Activated naive CD8-positive, alpha-beta T cell treated with anti-CD3 and anti-CD28 coated beads for 36 hours (primary cell): ENCODE data around the gene PGAM5. TPM values are rescaled to one million over a fixed set of nuclear protein-coding genes. Genes with fewer than 3 reads are reported as not detected.
"Not testable (repeated sequence)": the region's sequence is repeated elsewhere in the genome, so short reads cannot be mapped to it uniquely, and the experiment has no call there.

Experiments used
- DNase-seq: peaks from one replicate; pipeline ENCODE4 v3.0.0; 2021
- H3K27ac Mint-ChIP-seq: one replicate; pipeline ENCODE4 v1.8.0; 2022; ENCODE audit warnings: mild to moderate bottlenecking, moderate library complexity, mixed read lengths
- H3K27me3 Mint-ChIP-seq: one replicate; pipeline ENCODE4 v1.8.0; 2022; ENCODE audit warnings: mild to moderate bottlenecking, mixed read lengths
- H3K36me3 Mint-ChIP-seq: one replicate; pipeline ENCODE4 v1.8.0; 2021; ENCODE audit warnings: mild to moderate bottlenecking, mixed read lengths
- H3K4me1 Mint-ChIP-seq: one replicate; pipeline ENCODE4 v1.8.0; 2021; ENCODE audit warnings: mixed read lengths
- H3K4me3 Mint-ChIP-seq: one replicate; pipeline ENCODE4 v1.8.0; 2022; ENCODE audit warnings: mild to moderate bottlenecking, moderate library complexity, mixed read lengths
- H3K9me3 Mint-ChIP-seq: one replicate; pipeline ENCODE4 v1.8.0; 2022; ENCODE audit warnings: mixed read lengths
- total RNA-seq, 2 experiments: library from RNA; stranded (reverse); gene quantifications; one replicate each; pipeline ENCODE4 v1.2.3, GENCODE V29; 2021

Gene PGAM5
- total RNA-seq, 2 experiments from 2014 or later = 102 to 105 TPM

GRCh38 chr12:132675757-132676432 lies 34.7 kb upstream of the PGAM5 start:
- no peaks in the 10 kb centered on the region for H3K27me3 Mint-ChIP-seq
- peaks cover 40% of the 10 kb centered on the region for H3K36me3 Mint-ChIP-seq
- no peak overlapping the region for H3K4me3 Mint-ChIP-seq
- no peaks in the 10 kb centered on the region for H3K9me3 Mint-ChIP-seq
- DNase-seq = no peak
- no peak overlapping the region for H3K27ac Mint-ChIP-seq
- no peaks in the 10 kb centered on the region for H3K4me1 Mint-ChIP-seq

DNA sequence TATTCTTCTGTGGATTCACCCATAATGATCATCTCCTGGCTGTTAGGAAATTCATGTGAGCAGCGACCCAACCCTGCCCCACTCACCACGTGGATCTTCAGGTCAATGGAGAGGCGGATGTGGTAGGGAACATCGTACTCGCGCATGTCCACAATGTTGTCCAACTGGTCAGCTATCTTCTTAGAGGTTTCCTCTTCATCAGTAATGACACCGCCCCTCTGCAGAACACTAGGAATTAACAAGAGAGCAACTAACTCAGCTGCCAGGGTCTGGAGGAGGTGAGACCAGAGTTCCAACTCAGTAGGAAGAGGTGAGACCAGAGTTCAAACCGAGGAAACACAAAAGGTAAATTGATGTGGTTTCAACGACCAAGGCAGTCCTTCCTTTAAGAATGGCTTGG lies 33.1 kb upstream of the PGAM5 start:
- H3K4me1 Mint-ChIP-seq = no peaks in the 10 kb centered on the region
- H3K36me3 Mint-ChIP-seq = peaks cover 35% of the 10 kb centered on the region
- H3K4me3 Mint-ChIP-seq = no peak overlapping the region
- H3K9me3 Mint-ChIP-seq = no peaks in the 10 kb centered on the region
- H3K27ac Mint-ChIP-seq = no peak overlapping the region
- DNase-seq = no peak
- no peaks in the 10 kb centered on the region for H3K27me3 Mint-ChIP-seq

DNA sequence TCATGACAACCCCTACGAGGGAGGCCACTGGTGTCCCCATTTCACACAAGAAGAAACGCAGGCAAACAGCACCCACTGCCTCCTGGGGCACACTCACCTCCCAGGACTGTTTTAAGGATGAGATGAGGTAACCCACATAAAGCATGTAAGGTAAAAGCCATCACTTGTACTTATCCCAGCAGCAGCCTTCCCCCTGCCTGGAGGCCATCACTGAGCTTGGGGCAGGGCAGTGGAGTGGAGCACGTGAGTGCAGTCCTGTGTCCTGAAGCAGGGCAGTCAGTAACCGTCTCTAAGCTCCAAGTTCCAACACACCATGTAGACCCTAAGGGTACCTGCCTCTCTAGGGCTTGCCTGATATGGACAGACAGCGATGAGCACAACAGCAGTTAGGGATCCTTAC lies 25.2 kb upstream of the PGAM5 start:
- peaks cover 17% of the 10 kb centered on the region for H3K4me1 Mint-ChIP-seq

DNA sequence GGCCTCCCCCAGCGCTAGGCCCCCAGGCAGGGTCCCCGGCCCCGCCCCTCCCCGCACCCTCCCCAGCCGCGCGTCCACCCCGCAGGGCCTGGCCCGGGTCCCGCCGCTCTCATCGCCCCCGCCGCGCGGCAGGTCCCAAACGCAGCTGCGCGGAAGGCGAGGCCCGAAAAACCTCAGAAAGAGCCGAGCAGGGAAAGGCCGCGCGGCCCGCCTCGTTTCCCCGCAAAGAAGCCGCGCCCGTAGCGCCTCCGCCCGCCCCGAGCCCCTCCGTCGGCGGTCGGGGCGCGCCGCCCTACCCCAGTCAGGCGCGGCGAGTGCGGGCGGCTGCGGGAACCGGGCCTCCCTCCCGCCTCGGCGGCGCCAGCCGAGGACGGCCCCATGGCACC lies 23.8 kb upstream of the PGAM5 start:
- peak overlapping the region; percentile 25 for H3K27ac Mint-ChIP-seq
- peaks cover 23% of the 10 kb centered on the region for H3K36me3 Mint-ChIP-seq
- peak overlapping the region; percentile 80 for H3K4me3 Mint-ChIP-seq
- peaks cover 17% of the 10 kb centered on the region for H3K4me1 Mint-ChIP-seq
- no peak for DNase-seq
- H3K27me3 Mint-ChIP-seq = no peaks in the 10 kb centered on the region
- no peaks in the 10 kb centered on the region for H3K9me3 Mint-ChIP-seq

More for the DNA sequence above, 25.2 kb upstream of the PGAM5 start:
- H3K27ac Mint-ChIP-seq = peak overlapping the region; percentile 34
- H3K27me3 Mint-ChIP-seq = no peaks in the 10 kb centered on the region
- H3K36me3 Mint-ChIP-seq = peaks cover 22% of the 10 kb centered on the region
- H3K9me3 Mint-ChIP-seq = no peaks in the 10 kb centered on the region
- peak overlapping the region; percentile 80 for H3K4me3 Mint-ChIP-seq
- no peak for DNase-seq

GRCh38 chr12:132687211-132688164 lies 23.2 kb upstream of the PGAM5 start, which contains the start of the genes POLE and PXMP2:
TSS of gene POLE (minus strand) at chr12:132687342. CDS start at chr12:132687315, 27 bp downstream.
TSS of gene PXMP2 (plus strand) at chr12:132687587. CDS start at chr12:132687671, 84 bp downstream.
- Mint-ChIP-seq H3K4me1 (peaks cover 17% of the 10 kb centered on the region), H3K36me3 (peaks cover 23% of the 10 kb centered on the region), H3K9me3 (no peaks in the 10 kb centered on the region), H3K27ac (peak within 1 kb of the TSS; percentile 75), H3K27me3 (no peaks in the 10 kb centered on the region), H3K4me3 (peak within 1 kb of the TSS; percentile 80)
- DNase-seq = peak; percentile 95

GRCh38 chr12:132689227-132689626 lies 21.4 kb upstream of the PGAM5 start:
- Mint-ChIP-seq H3K4me1 (peaks cover 14% of the 10 kb centered on the region), H3K9me3 (no peaks in the 10 kb centered on the region), H3K36me3 (peaks cover 19% of the 10 kb centered on the region), H3K27ac (no peak overlapping the region), H3K4me3 (peak overlapping the region; percentile 76), H3K27me3 (no peaks in the 10 kb centered on the region)
- no peak for DNase-seq

DNA sequence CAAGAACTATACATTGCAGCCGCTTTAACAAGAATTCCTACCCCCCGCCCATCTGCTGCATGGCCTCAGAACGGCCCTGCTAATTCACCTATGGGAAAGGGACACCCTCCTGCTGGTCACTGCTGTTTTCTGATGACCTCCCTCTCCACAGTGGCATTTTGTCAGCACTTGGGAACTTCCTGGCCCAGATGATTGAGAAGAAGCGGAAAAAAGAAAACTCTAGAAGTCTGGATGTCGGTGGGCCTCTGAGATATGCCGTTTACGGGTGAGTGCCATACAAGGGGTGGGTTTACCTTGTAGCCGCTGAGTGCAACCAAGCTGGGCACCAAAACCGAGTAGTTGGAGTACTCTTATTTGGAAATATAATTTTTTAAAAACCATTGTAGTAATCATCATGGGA lies 20.5 kb upstream of the PGAM5 start:
- H3K9me3 Mint-ChIP-seq = no peaks in the 10 kb centered on the region
- H3K27ac Mint-ChIP-seq = no peak overlapping the region
- H3K27me3 Mint-ChIP-seq = no peaks in the 10 kb centered on the region
- DNase-seq = no peak
- H3K36me3 Mint-ChIP-seq = peaks cover 17% of the 10 kb centered on the region
- H3K4me3 Mint-ChIP-seq = no peak overlapping the region
- H3K4me1 Mint-ChIP-seq = peaks cover 11% of the 10 kb centered on the region

DNA sequence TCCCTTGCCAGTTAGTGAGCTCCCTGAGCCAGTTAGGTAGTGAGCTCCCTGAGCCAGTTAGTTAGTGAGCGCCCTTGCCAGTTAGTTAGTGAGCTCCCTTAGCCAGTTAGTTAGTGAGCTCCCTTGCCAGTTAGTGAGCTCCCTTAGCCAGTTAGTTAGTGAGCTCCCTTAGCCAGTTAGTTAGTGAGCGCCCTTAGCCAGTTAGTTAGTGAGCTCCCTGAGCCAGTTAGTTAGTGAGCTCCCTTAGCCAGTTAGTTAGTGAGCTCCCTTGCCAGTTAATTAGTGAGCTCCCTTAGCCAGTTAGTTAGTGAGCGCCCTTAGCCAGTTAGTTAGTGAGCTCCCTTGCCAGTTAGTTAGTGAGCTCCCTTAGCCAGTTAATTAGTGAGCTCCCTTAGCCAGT lies 18.6 kb upstream of the PGAM5 start:
- H3K9me3 Mint-ChIP-seq, H3K4me1 Mint-ChIP-seq, H3K27ac Mint-ChIP-seq: not testable (repeated sequence)

DNA sequence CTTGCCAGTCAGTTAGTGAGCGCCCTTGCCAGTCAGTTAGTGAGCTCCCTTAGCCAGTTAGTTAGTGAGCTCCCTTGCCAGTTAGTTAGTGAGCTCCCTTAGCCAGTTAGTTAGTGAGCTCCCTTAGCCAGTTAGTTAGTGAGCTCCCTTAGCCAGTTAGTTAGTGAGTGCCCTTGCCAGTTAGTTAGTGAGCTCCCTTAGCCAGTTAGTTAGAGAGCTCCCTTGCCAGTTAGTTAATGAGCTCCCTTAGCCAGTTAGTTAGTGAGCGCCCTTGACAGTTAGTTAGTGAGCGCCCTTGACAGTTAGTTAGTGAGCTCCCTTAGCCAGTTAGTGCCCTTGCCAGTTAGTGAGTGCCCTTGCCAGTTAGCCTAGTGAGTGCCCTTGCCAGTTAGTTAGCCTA lies 15.8 kb upstream of the PGAM5 start:
- DNase-seq, H3K27me3 Mint-ChIP-seq, H3K9me3 Mint-ChIP-seq, H3K4me3 Mint-ChIP-seq, H3K27ac Mint-ChIP-seq, H3K4me1 Mint-ChIP-seq: not testable (repeated sequence)
- peaks cover 32% of the 10 kb centered on the region for H3K36me3 Mint-ChIP-seq

More for the DNA sequence above, 18.6 kb upstream of the PGAM5 start:
- not testable (repeated sequence) for H3K27me3 Mint-ChIP-seq, H3K4me3 Mint-ChIP-seq, DNase-seq
- peaks cover 17% of the 10 kb centered on the region for H3K36me3 Mint-ChIP-seq

- peaks cover 35% of the 10 kb centered on the region for H3K36me3 Mint-ChIP-seq
- no peak overlapping the region for H3K4me3 Mint-ChIP-seq
- H3K9me3 Mint-ChIP-seq = no peaks in the 10 kb centered on the region
- DNase-seq = no peak
- H3K27ac Mint-ChIP-seq = no peak overlapping the region
- peaks cover 2% of the 10 kb centered on the region for H3K4me1 Mint-ChIP-seq
- no peaks in the 10 kb centered on the region for H3K27me3 Mint-ChIP-seq
These were observed 15.2 kb upstream of the PGAM5 start for GRCh38 chr12:132695431-132695830.

- H3K27me3 Mint-ChIP-seq = no peaks in the 10 kb centered on the region
- no peak for DNase-seq
- peaks cover 39% of the 10 kb centered on the region for H3K36me3 Mint-ChIP-seq
- no peaks in the 10 kb centered on the region for H3K9me3 Mint-ChIP-seq
- H3K27ac Mint-ChIP-seq = no peak overlapping the region
- H3K4me1 Mint-ChIP-seq = peaks cover 3% of the 10 kb centered on the region
- no peak overlapping the region for H3K4me3 Mint-ChIP-seq
These were observed 12.3 kb upstream of the PGAM5 start for GRCh38 chr12:132698341-132698740.

DNA sequence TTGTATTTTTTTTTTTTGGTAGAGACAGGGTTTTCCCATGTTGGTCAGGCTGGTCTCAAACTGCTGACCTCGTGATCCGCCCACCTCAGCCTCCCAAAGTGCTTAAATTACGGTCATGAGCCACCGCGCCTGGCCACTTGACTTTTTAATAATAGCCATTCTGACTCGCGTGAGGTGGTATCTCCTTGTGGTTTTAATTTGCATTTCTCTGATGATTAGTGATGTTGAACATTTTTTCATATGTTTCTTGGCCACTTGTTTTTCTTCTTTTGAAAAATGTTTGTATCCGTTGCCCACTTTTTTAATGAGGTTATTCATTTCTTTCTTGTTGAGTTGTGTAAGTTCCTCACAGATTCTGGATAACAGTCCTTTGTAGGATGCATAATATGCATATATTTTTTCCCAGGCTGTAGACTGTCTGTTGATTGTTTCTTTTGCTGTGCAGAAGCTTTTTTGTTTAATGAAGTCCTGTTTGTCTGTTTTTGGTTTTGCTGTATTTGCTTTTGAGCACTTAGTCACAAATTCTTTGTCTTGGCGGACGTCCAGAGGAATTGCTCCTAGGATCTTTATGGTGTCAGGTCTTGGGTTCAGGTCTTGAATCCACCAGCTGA lies 10.3 kb upstream of the PGAM5 start:
- Mint-ChIP-seq H3K4me1 (peaks cover 3% of the 10 kb centered on the region), H3K27me3 (no peaks in the 10 kb centered on the region), H3K4me3 (no peak overlapping the region), H3K27ac (no peak overlapping the region), H3K9me3 (peaks cover 1% of the 10 kb centered on the region), H3K36me3 (peaks cover 45% of the 10 kb centered on the region)
- no peak for DNase-seq

DNA sequence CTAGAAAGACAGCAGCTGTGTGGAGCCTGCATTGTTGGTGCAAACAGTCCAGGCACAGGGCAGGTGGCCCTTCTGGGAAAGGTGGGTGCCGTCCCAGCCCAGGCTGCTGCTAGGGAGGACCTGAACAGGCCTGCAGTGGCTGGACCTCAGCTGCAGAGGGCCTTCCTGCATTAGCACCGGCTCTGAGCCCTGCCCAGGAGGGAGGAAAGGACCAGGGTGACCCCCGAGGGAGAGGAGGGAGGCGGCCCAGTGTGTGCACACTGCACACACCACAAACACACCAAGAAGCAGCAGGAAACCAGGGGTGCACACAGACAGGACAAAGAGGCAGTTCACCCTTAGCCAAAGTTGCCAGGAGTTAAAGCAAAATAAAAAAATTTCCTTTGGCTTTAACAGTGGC lies 8.0 kb upstream of the PGAM5 start:
- no peaks in the 10 kb centered on the region for H3K27me3 Mint-ChIP-seq
- DNase-seq = no peak
- H3K27ac Mint-ChIP-seq = no peak overlapping the region
- no peak overlapping the region for H3K4me3 Mint-ChIP-seq
- peaks cover 43% of the 10 kb centered on the region for H3K36me3 Mint-ChIP-seq
- H3K9me3 Mint-ChIP-seq = peaks cover 4% of the 10 kb centered on the region
- H3K4me1 Mint-ChIP-seq = peaks cover 3% of the 10 kb centered on the region

DNA sequence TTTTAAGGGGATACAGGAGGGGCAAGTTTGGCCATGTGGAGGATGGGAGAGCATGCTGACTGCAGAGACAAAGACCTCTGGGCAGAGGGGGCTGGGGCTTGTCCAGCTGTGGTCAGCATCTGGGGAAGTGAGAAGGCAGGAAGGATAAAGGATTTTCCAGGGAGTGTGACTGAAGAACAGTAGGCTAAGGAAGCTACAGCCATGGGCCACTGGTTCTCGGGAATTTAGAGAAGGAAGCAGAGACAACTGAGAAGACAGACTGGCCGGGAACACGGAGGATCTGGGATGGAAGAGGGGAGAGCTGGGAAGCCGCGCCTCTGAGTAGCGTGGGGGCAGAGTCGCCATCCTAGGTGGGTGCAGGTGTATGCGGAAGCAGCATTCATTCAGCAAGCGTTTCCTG lies 7.0 kb upstream of the PGAM5 start:
- Mint-ChIP-seq H3K27me3 (no peaks in the 10 kb centered on the region), H3K27ac (peak overlapping the region; percentile 32), H3K36me3 (peaks cover 41% of the 10 kb centered on the region), H3K9me3 (peaks cover 11% of the 10 kb centered on the region), H3K4me1 (peaks cover 3% of the 10 kb centered on the region), H3K4me3 (no peak overlapping the region)
- DNase-seq = no peak

DNA sequence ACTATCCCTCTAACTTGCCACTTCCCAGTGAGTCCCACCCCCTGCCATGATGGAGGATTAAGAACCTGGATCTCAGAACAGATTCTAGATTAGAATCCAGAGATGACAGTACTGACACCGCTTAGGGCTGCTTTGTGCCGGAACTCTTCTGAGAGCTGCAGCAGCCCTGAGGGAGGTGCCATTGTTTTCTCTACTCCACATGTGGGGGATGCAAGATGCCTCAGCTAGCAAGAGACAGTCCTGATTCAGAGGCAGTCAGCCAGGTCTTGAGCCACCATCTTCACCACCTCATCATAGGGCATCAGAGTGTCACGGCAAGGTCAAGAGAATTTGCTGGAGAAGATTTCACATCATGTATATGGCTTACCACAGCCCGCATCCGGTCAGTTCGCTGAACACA lies 3.4 kb upstream of the PGAM5 start:
- H3K9me3 Mint-ChIP-seq = peaks cover 11% of the 10 kb centered on the region
- peak overlapping the region; percentile 9 for H3K27ac Mint-ChIP-seq
- H3K4me1 Mint-ChIP-seq = peaks cover 8% of the 10 kb centered on the region
- H3K36me3 Mint-ChIP-seq = peaks cover 35% of the 10 kb centered on the region
- no peak overlapping the region for H3K4me3 Mint-ChIP-seq
- no peaks in the 10 kb centered on the region for H3K27me3 Mint-ChIP-seq
- DNase-seq = no peak
